GM21529 (cell line): Measurements from ENCODE around the gene DSCAML1.

Source experiments
- ATAC-seq: cut with Tn5 transposase; IDR thresholded peaks from one replicate; pipeline ENCODE4 v1.9.1; 2021; ENCODE audit not compliant: unreplicated experiment

DSCAML1 gene

GRCh38 chr11:117591316-117592039, 205.5 kb downstream of the DSCAML1 start:
- no peak for ATAC-seq

GRCh38 chr11:117589063-117589462, 208.0 kb downstream of the DSCAML1 start:
- ATAC-seq = no peak

GRCh38 chr11:117588166-117588810, 208.7 kb downstream of the DSCAML1 start:
- no peak for ATAC-seq

- ATAC-seq = no peak
Measured at GRCh38 chr11:117587416-117587815, 209.6 kb downstream of the DSCAML1 start.

GRCh38 chr11:117586392-117586791, 210.6 kb downstream of the DSCAML1 start:
- no peak for ATAC-seq

GRCh38 chr11:117585631-117586030, 211.4 kb downstream of the DSCAML1 start:
- no peak for ATAC-seq

- no peak for ATAC-seq
Measured at GRCh38 chr11:117584056-117584830, 212.8 kb downstream of the DSCAML1 start.

GRCh38 chr11:117583063-117583801, 213.8 kb downstream of the DSCAML1 start:
- no peak for ATAC-seq

GRCh38 chr11:117582433-117582832, 214.6 kb downstream of the DSCAML1 start:
- ATAC-seq = no peak

- no peak for ATAC-seq
Measured at GRCh38 chr11:117580866-117581265, 216.2 kb downstream of the DSCAML1 start.

GRCh38 chr11:117579161-117579560, 217.9 kb downstream of the DSCAML1 start:
- ATAC-seq = no peak

- no peak for ATAC-seq
Measured at GRCh38 chr11:117575856-117576255, 221.2 kb downstream of the DSCAML1 start.

GRCh38 chr11:117574551-117574950, 222.5 kb downstream of the DSCAML1 start:
- no peak for ATAC-seq

GRCh38 chr11:117573326-117573725, 223.7 kb downstream of the DSCAML1 start:
- ATAC-seq = no peak

- ATAC-seq = no peak
Measured at GRCh38 chr11:117572671-117573070, 224.3 kb downstream of the DSCAML1 start.

GRCh38 chr11:117572129-117572528, 224.9 kb downstream of the DSCAML1 start:
- no peak for ATAC-seq

- ATAC-seq = no peak
Measured at GRCh38 chr11:117570701-117571100, 226.3 kb downstream of the DSCAML1 start.

- ATAC-seq = no peak
Measured at GRCh38 chr11:117569911-117570310, 227.1 kb downstream of the DSCAML1 start.

GRCh38 chr11:117565709-117566108, 231.3 kb downstream of the DSCAML1 start:
- no peak for ATAC-seq

- no peak for ATAC-seq
Measured at GRCh38 chr11:117564321-117564720, 232.7 kb downstream of the DSCAML1 start.

- ATAC-seq = no peak
Measured at GRCh38 chr11:117563556-117563955, 233.5 kb downstream of the DSCAML1 start.
